GM21515 (cell line): Measurements from ENCODE around the gene TSHZ1.
"Not testable (repeated sequence)": the region's sequence is repeated elsewhere in the genome, so short reads cannot be mapped to it uniquely, and the experiment has no call there.

Experiments used
- ATAC-seq: cut with Tn5 transposase; IDR thresholded peaks from one replicate; pipeline ENCODE4 v1.9.1; 2021; ENCODE audit not compliant: unreplicated experiment

The TSHZ1 gene

GRCh38 chr18:75304678-75305557 is 94.3 kb downstream of the TSHZ1 start:
- ATAC-seq = no peak

- no peak for ATAC-seq
Measured at GRCh38 chr18:75305984-75306383, 95.4 kb downstream of the TSHZ1 start.

GRCh38 chr18:75307530-75307929 is 96.9 kb downstream of the TSHZ1 start:
- ATAC-seq = no peak

GRCh38 chr18:75309564-75309963 is 99.0 kb downstream of the TSHZ1 start:
- ATAC-seq = no peak

GRCh38 chr18:75314117-75314516 is 103.5 kb downstream of the TSHZ1 start:
- ATAC-seq = no peak

GRCh38 chr18:75314606-75315005 is 104.0 kb downstream of the TSHZ1 start:
- no peak for ATAC-seq

GRCh38 chr18:75316223-75316622 is 105.6 kb downstream of the TSHZ1 start:
- no peak for ATAC-seq

- no peak for ATAC-seq
Measured at GRCh38 chr18:75316826-75317225, 106.2 kb downstream of the TSHZ1 start.

GRCh38 chr18:75317300-75317699 is 106.7 kb downstream of the TSHZ1 start:
- no peak for ATAC-seq

GRCh38 chr18:75317703-75318102 is 107.1 kb downstream of the TSHZ1 start:
- ATAC-seq = no peak

- no peak for ATAC-seq
Measured at GRCh38 chr18:75319905-75320304, 109.3 kb downstream of the TSHZ1 start.

GRCh38 chr18:75320506-75320905 is 109.9 kb downstream of the TSHZ1 start:
- ATAC-seq = no peak

- ATAC-seq = no peak
Measured at GRCh38 chr18:75321431-75321830, 110.8 kb downstream of the TSHZ1 start.

- ATAC-seq = no peak
Measured at GRCh38 chr18:75322206-75322605, 111.6 kb downstream of the TSHZ1 start.

- no peak for ATAC-seq
Measured at GRCh38 chr18:75323821-75324585, 113.4 kb downstream of the TSHZ1 start.

- no peak for ATAC-seq
Measured at GRCh38 chr18:75324686-75325257, 114.2 kb downstream of the TSHZ1 start.

GRCh38 chr18:75329753-75330152 is 119.2 kb downstream of the TSHZ1 start:
- ATAC-seq = not testable (repeated sequence)

GRCh38 chr18:75330308-75330707 is 119.7 kb downstream of the TSHZ1 start:
- no peak for ATAC-seq

GRCh38 chr18:75334869-75335268 is 124.3 kb downstream of the TSHZ1 start:
- ATAC-seq = no peak

- no peak for ATAC-seq
Measured at GRCh38 chr18:75335511-75335910, 124.9 kb downstream of the TSHZ1 start.

GRCh38 chr18:75336767-75337166 is 126.2 kb downstream of the TSHZ1 start:
- no peak for ATAC-seq

GRCh38 chr18:75337348-75337747 is 126.8 kb downstream of the TSHZ1 start:
- no peak for ATAC-seq
